H9 (cell line): ENCODE measurements around the gene EPB41L1. TPM values are rescaled to one million over a fixed set of nuclear protein-coding genes. Genes with fewer than 3 reads are reported as not detected.

Source experiments
- DNase-seq: peaks from one replicate; pipeline ENCODE4 v3.0.0-alpha.2; 2017
- H2AFZ ChIP-seq: one replicate; pipeline ENCODE4 v1.6.1; 2013; ENCODE audit warnings: mild to moderate bottlenecking, low read length, control low read depth, moderate library complexity
- H2AK5ac ChIP-seq: 2 replicates; pipeline ENCODE4 v1.6.1; 2013; ENCODE audit warnings: low read length, control low read depth, mixed read lengths; ENCODE audit not compliant: insufficient read length
- H2BK120ac ChIP-seq: one replicate; pipeline ENCODE4 v1.6.1; 2013; ENCODE audit warnings: low read depth, mild to moderate bottlenecking, low read length, control low read depth, inconsistent platforms; ENCODE audit not compliant: poor library complexity, severe bottlenecking
- H2BK12ac ChIP-seq: 2 replicates; pipeline ENCODE4 v1.6.1; 2013; ENCODE audit warnings: low read length, control low read depth, mixed read lengths, low read depth; ENCODE audit not compliant: insufficient read length
- H2BK15ac ChIP-seq: 2 replicates; pipeline ENCODE4 v1.6.1; 2013; ENCODE audit warnings: low read depth, low read length, control low read depth
- H2BK20ac ChIP-seq: one replicate; pipeline ENCODE4 v1.6.1; 2013; ENCODE audit warnings: low read depth, mild to moderate bottlenecking, low read length, control low read depth, inconsistent platforms; ENCODE audit not compliant: poor library complexity, severe bottlenecking
- H2BK5ac ChIP-seq: 2 replicates; pipeline ENCODE4 v1.6.1; 2013; ENCODE audit warnings: low read length, control low read depth, mixed read lengths; ENCODE audit not compliant: insufficient read length
- H3K14ac ChIP-seq: 2 replicates; pipeline ENCODE4 v1.6.1; 2013; ENCODE audit warnings: low read length, control low read depth; ENCODE audit not compliant: insufficient read depth
- H3K18ac ChIP-seq: 2 replicates; pipeline ENCODE4 v1.6.1; 2013; ENCODE audit warnings: low read depth, mild to moderate bottlenecking, mixed read lengths, low read length, control low read depth; ENCODE audit not compliant: insufficient read length
- H3K23ac ChIP-seq: 2 replicates; pipeline ENCODE4 v1.6.1; 2013; ENCODE audit warnings: low read length, control low read depth, mixed read lengths, low read depth; ENCODE audit not compliant: insufficient read length
- H3K23me2 ChIP-seq: 2 replicates; pipeline ENCODE4 v1.6.1; 2013; ENCODE audit warnings: low read depth, mild to moderate bottlenecking, mixed read lengths, low read length, control low read depth; ENCODE audit not compliant: insufficient read length, poor library complexity, severe bottlenecking
- H3K27ac ChIP-seq: 2 replicates; pipeline ENCODE4 v1.5.1; 2013; ENCODE audit warnings: low read length, control low read depth, mixed read lengths, low read depth; ENCODE audit not compliant: insufficient read length
- H3K27me3 ChIP-seq: 2 replicates; pipeline ENCODE4 v1.6.1; 2013; ENCODE audit warnings: low read length, control low read depth, inconsistent platforms; ENCODE audit not compliant: insufficient read depth
- H3K4ac ChIP-seq: 2 replicates; pipeline ENCODE4 v1.6.1; 2013; ENCODE audit warnings: low read depth, mild to moderate bottlenecking, control low read depth, inconsistent platforms, low read length, moderate library complexity
- H3K4me1 ChIP-seq: 2 replicates; pipeline ENCODE4 v1.6.1; 2013; ENCODE audit warnings: low read length, control low read depth, inconsistent platforms; ENCODE audit not compliant: insufficient read depth
- H3K4me2 ChIP-seq: 2 replicates; pipeline ENCODE4 v1.6.1; 2013; ENCODE audit warnings: low read length, control low read depth, mixed read lengths; ENCODE audit not compliant: insufficient read length, insufficient read depth
- H3K56ac ChIP-seq: 2 replicates; pipeline ENCODE4 v1.6.1; 2013; ENCODE audit warnings: low read depth, mild to moderate bottlenecking, mixed read lengths, low read length, control low read depth; ENCODE audit not compliant: insufficient read length
- H3K79me1 ChIP-seq: 2 replicates; pipeline ENCODE4 v1.6.1; 2013; ENCODE audit warnings: low read depth, mild to moderate bottlenecking, moderate library complexity, low read length, control low read depth, inconsistent platforms; ENCODE audit not compliant: insufficient read depth, poor library complexity, severe bottlenecking
- H3K79me2 ChIP-seq: 2 replicates; pipeline ENCODE4 v1.6.1; 2013; ENCODE audit warnings: low read length, control low read depth, inconsistent platforms; ENCODE audit not compliant: insufficient read depth
- H3K9ac ChIP-seq: 2 replicates; pipeline ENCODE4 v1.6.1; 2013; ENCODE audit warnings: low read length, control low read depth, mixed read lengths; ENCODE audit not compliant: insufficient read length; ENCODE audit errors: extremely low read depth
- H3K9me3 ChIP-seq: one replicate; pipeline ENCODE4 v1.6.1; 2013; ENCODE audit warnings: low read depth, low read length, inconsistent platforms; ENCODE audit not compliant: control insufficient read depth
- H3T11ph ChIP-seq: one replicate; pipeline ENCODE4 v1.6.1; 2013; ENCODE audit warnings: mild to moderate bottlenecking, low read length, control low read depth, inconsistent platforms
- H4K20me1 ChIP-seq: one replicate; pipeline ENCODE4 v1.6.1; 2013; ENCODE audit not compliant: control insufficient read depth, insufficient read length, insufficient read depth
- H4K5ac ChIP-seq: 2 replicates; pipeline ENCODE4 v1.6.1; 2013; ENCODE audit warnings: low read depth, mild to moderate bottlenecking, mixed read lengths, low read length, control low read depth; ENCODE audit not compliant: insufficient read length
- H4K8ac ChIP-seq: replicated peaks from 2 replicates; pipeline ENCODE4 v1.6.1; 2013; ENCODE audit warnings: low read length, control low read depth, mixed read lengths, low read depth; ENCODE audit not compliant: insufficient read length
- H4K91ac ChIP-seq: 2 replicates; pipeline ENCODE4 v1.6.1; 2013; ENCODE audit warnings: low read depth, mild to moderate bottlenecking, moderate library complexity, mixed read lengths, low read length, control low read depth; ENCODE audit not compliant: insufficient read length
- H3K27ac Mint-ChIP-seq, 3 experiments: 2 replicates in 2 of 3; 3 replicates in 1 of 3; pipeline ENCODE4 v1.8.0; 2020 to 2021; ENCODE audit warnings: mixed read lengths in 3 of 3, mild to moderate bottlenecking in 1 of 3, moderate library complexity in 1 of 3
- H3K27me3 Mint-ChIP-seq: 2 replicates; pipeline ENCODE4 v1.8.0; 2021; ENCODE audit warnings: low read depth, mild to moderate bottlenecking, moderate library complexity, mixed read lengths
- H3K36me3 Mint-ChIP-seq, 3 experiments: 2 replicates in 2 of 3; 3 replicates in 1 of 3; pipeline ENCODE4 v1.8.0; 2020 to 2021; ENCODE audit warnings: low read depth in 3 of 3, mixed read lengths in 3 of 3; ENCODE audit not compliant: insufficient read depth in 1 of 3
- H3K4me1 Mint-ChIP-seq, 2 experiments: 2 replicates each; pipeline ENCODE4 v1.8.0; 2020; ENCODE audit warnings: mixed read lengths in 2 of 2
- H3K4me3 Mint-ChIP-seq, 2 experiments: 2 replicates in 1 of 2; 3 replicates in 1 of 2; pipeline ENCODE4 v1.8.0; 2020 to 2021; ENCODE audit warnings: mild to moderate bottlenecking in 2 of 2, mixed read lengths in 2 of 2, moderate library complexity in 1 of 2
- H3K9me3 Mint-ChIP-seq, 2 experiments: 2 replicates in 1 of 2; 3 replicates in 1 of 2; pipeline ENCODE4 v1.8.0; 2020; ENCODE audit warnings: mild to moderate bottlenecking in 2 of 2, mixed read lengths in 2 of 2, moderate library complexity in 1 of 2
- WGBS: extraction: QIAGEN DNeasy Blood & Tissue Kit; methylation state at CpG from one replicate; pipeline ENCODE4 v1.1.7; 2013; ENCODE audit warnings: missing lambda C conversion rate, low lambda C conversion rate, mixed read lengths; ENCODE audit not compliant: insufficient read length; ENCODE audit errors: extremely low coverage; 5-methylcytosine and 5-hydroxymethylcytosine counted together
- total RNA-seq: library from RNA; stranded (reverse); gene quantifications from 2 replicates; pipeline ENCODE4 v1.2.1, GENCODE V29; 2021
- TF ChIP-seq, protein P1 (sequence below): fragments of 200-600 bp; sonication (generic); conservative IDR thresholded peaks from 3 replicates; pipeline ENCODE4 v1.8.0; 2021; ENCODE audit warnings: antibody characterized with exemption, mild to moderate bottlenecking

EPB41L1 gene
- total RNA-seq, 1 experiment from 2014 or later = 31.1 TPM

DNA sequence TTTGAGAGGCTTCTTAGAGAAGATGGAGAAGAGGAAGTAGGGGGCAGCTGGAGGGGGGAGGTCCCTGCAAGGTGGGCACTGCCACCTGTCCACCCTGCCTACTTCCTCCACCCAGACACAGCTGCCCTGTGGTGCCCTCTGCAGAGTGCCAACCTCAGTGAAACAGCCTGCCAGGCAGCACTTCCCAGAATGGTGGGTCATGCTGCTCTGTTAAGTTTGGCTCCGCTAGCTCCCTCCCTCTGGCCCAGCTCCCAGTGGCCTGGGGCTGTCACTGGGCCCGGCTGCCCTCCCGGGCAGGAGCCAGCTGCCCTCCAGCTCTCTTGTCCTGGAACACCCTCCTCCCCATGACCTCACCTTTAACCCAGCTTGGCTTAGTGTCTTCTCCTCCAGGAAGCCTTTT is 5.1 kb upstream of the EPB41L1 start:
- no peak overlapping the region for H2AK5ac ChIP-seq
- H3K4me2 ChIP-seq = no peak overlapping the region
- Mint-ChIP-seq H3K27me3 (peaks cover 20% of the 10 kb centered on the region), H3K36me3 (no peaks in the 10 kb centered on the region), H3K4me3 (no peak overlapping the region), H3K4me1 (peaks cover 12 to 17% of the 10 kb centered on the region in 2 experiments), H3K9me3 (no peaks in the 10 kb centered on the region), H3K27ac (no peak overlapping the region)
- TF ChIP-seq, protein P1, sequence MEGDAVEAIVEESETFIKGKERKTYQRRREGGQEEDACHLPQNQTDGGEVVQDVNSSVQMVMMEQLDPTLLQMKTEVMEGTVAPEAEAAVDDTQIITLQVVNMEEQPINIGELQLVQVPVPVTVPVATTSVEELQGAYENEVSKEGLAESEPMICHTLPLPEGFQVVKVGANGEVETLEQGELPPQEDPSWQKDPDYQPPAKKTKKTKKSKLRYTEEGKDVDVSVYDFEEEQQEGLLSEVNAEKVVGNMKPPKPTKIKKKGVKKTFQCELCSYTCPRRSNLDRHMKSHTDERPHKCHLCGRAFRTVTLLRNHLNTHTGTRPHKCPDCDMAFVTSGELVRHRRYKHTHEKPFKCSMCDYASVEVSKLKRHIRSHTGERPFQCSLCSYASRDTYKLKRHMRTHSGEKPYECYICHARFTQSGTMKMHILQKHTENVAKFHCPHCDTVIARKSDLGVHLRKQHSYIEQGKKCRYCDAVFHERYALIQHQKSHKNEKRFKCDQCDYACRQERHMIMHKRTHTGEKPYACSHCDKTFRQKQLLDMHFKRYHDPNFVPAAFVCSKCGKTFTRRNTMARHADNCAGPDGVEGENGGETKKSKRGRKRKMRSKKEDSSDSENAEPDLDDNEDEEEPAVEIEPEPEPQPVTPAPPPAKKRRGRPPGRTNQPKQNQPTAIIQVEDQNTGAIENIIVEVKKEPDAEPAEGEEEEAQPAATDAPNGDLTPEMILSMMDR = no peak
- no peaks in the 10 kb centered on the region for H4K20me1 ChIP-seq
- H2BK15ac ChIP-seq = no peak overlapping the region
- H2BK120ac ChIP-seq = no peak overlapping the region
- no peak overlapping the region for H3K9ac ChIP-seq
- no peak overlapping the region for H2BK12ac ChIP-seq
- H3K4me1 ChIP-seq = no peaks in the 10 kb centered on the region
- H4K91ac ChIP-seq = no peak overlapping the region
- no peaks in the 10 kb centered on the region for H3K27me3 ChIP-seq
- H3K23ac ChIP-seq = no peak overlapping the region
- no CpG with 5 or more reads among the region's 3 CpGs for WGBS
- no peak overlapping the region for H3K27ac ChIP-seq
- H4K5ac ChIP-seq = no peak overlapping the region
- no peak overlapping the region for H3K18ac ChIP-seq
- no peak overlapping the region for H3T11ph ChIP-seq
- no peaks in the 10 kb centered on the region for H3K79me1 ChIP-seq
- H3K79me2 ChIP-seq = no peaks in the 10 kb centered on the region
- DNase-seq = no peak
- H3K23me2 ChIP-seq = peaks cover 4% of the 10 kb centered on the region
- H2BK5ac ChIP-seq = no peak overlapping the region
- no peak overlapping the region for H4K8ac ChIP-seq
- H3K56ac ChIP-seq = no peak overlapping the region
- no peak overlapping the region; the same call in 1 of the 2 replicates for H3K14ac ChIP-seq
- no peak overlapping the region for H3K4ac ChIP-seq
- no peak overlapping the region for H2BK20ac ChIP-seq
- no peaks in the 10 kb centered on the region for H3K9me3 ChIP-seq
- no peak overlapping the region for H2AFZ ChIP-seq
